Coronary artery (tissue), 2 donors: ENCODE results near the gene MDC1.
"Not testable (repeated sequence)": the region's sequence is repeated elsewhere in the genome, so short reads cannot be mapped to it uniquely, and the experiment has no call there.

ENCODE experiments used
- DNase-seq: peaks from one replicate; pipeline ENCODE4 v3.0.0-alpha.2; 2017; ENCODE audit warnings: low spot score
- H3K27ac ChIP-seq, 2 donors: fragments of 200-600 bp; sonication (generic); one replicate each; pipeline ENCODE4 v1.5.1; 2016 to 2019
- H3K4me3 ChIP-seq: fragments of 200-600 bp; sonication (generic); 2 replicates; pipeline ENCODE4 v1.5.1; 2016; ENCODE audit warnings: mild to moderate bottlenecking, moderate library complexity
- TF ChIP-seq, protein P1 (sequence below): fragments of 200-600 bp; sonication (generic); IDR thresholded peaks from one replicate; pipeline ENCODE4 v1.5.1; 2019; ENCODE audit warnings: antibody characterized with exemption

MDC1 gene, protein sequence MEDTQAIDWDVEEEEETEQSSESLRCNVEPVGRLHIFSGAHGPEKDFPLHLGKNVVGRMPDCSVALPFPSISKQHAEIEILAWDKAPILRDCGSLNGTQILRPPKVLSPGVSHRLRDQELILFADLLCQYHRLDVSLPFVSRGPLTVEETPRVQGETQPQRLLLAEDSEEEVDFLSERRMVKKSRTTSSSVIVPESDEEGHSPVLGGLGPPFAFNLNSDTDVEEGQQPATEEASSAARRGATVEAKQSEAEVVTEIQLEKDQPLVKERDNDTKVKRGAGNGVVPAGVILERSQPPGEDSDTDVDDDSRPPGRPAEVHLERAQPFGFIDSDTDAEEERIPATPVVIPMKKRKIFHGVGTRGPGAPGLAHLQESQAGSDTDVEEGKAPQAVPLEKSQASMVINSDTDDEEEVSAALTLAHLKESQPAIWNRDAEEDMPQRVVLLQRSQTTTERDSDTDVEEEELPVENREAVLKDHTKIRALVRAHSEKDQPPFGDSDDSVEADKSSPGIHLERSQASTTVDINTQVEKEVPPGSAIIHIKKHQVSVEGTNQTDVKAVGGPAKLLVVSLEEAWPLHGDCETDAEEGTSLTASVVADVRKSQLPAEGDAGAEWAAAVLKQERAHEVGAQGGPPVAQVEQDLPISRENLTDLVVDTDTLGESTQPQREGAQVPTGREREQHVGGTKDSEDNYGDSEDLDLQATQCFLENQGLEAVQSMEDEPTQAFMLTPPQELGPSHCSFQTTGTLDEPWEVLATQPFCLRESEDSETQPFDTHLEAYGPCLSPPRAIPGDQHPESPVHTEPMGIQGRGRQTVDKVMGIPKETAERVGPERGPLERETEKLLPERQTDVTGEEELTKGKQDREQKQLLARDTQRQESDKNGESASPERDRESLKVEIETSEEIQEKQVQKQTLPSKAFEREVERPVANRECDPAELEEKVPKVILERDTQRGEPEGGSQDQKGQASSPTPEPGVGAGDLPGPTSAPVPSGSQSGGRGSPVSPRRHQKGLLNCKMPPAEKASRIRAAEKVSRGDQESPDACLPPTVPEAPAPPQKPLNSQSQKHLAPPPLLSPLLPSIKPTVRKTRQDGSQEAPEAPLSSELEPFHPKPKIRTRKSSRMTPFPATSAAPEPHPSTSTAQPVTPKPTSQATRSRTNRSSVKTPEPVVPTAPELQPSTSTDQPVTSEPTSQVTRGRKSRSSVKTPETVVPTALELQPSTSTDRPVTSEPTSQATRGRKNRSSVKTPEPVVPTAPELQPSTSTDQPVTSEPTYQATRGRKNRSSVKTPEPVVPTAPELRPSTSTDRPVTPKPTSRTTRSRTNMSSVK (N-terminal part only)

DNA sequence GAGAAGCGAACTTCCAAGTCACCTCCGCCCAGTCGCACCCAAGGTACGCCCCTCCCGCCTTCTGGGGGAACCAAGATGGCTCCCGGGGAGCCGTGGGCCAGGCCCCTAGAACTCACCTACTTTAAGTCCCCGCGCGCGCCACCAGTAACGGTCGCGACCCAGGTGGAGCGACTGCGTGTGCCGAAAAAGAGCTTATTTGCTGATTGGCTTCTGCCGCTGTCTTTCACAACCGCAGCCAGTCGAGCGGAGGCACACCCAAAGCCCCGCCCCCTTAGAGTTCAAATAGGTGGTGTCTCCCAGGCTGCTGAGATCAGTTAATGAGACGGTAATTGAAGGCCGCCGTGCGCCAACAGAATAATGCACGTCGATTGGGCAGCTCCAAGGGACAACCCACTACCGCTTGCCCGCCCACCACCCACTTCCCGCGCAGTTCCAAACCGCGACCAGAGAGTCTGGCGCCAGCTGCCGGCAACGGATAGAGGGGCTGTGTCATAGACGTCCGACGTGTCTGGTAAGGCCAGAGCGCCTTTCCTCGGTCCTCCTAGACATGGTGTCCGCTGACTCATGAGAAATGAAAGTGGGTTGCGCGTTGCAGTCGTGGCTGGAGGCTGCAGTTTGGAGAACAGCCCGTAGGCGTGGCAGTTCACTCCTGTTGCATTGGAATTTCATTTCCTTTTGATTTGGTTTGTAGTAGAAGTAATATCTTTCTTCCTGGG is at the start of gene MDC1:
MDC1 (minus strand) TSS at position 153 of the 716 bp plus-strand sequence. CDS start 2,106 bp downstream, outside the sequence.
- peak; percentile 100 for DNase-seq
- Histone ChIP-seq H3K27ac (peak within 1 kb of the TSS; percentile 76 to 95), H3K4me3 (peak within 1 kb of the TSS; percentile 85)
- TF ChIP-seq, protein P1, sequence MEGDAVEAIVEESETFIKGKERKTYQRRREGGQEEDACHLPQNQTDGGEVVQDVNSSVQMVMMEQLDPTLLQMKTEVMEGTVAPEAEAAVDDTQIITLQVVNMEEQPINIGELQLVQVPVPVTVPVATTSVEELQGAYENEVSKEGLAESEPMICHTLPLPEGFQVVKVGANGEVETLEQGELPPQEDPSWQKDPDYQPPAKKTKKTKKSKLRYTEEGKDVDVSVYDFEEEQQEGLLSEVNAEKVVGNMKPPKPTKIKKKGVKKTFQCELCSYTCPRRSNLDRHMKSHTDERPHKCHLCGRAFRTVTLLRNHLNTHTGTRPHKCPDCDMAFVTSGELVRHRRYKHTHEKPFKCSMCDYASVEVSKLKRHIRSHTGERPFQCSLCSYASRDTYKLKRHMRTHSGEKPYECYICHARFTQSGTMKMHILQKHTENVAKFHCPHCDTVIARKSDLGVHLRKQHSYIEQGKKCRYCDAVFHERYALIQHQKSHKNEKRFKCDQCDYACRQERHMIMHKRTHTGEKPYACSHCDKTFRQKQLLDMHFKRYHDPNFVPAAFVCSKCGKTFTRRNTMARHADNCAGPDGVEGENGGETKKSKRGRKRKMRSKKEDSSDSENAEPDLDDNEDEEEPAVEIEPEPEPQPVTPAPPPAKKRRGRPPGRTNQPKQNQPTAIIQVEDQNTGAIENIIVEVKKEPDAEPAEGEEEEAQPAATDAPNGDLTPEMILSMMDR = no peak

DNA sequence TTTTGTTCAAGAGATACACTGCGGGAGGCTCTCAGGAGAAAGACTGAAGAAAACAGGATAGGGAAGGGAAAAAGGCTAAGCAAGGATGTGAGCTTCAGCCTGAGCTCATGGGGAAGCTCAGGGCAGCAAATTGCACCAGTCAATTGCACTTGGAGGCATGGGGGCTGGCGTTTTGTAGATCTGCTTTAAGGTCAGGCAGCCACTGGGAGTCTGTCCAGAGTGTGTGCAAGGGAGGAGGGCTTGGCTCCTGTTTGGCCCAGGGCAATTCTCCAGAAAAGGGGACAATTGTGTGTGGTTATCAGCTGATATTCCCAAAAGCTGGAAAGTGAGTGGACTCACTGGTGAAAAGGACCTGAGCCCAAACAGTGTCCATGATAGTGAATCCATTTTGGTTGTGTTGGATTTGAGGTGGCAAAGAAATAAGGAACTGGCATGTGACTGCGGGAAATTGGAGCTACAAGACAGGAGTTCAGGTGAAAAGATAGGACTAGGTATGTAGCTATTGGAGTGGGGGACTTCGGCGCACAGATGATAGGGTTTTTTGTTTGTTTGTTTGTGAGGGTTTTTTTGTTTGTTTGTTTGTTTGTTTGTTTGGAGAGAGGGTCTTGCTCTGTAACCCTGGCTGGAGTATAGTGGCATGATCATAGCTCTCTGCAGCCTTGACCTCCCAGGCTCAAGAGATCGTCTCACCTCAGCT is 49.5 kb upstream of the MDC1 start:
- H3K27ac ChIP-seq = no peak overlapping the region
- DNase-seq = no peak

DNA sequence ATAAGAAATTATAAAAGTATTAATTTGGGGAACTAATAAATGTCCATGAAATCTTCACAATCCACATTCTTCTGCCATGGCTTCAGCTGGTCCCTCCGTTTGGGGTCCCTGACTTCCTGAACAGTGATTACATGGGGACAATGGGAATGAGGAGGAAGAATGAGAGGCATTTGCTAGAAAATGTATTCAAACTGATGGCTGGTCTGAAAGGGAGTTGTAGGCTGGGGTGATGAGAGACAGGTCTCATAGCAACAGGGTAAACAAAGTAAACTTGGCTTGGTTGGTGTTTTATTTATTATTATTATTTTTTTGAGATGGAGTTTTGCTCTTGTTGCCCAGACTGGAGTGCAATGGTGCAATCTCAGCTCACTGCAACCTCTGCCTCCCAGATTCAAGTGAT is 48.4 kb upstream of the MDC1 start:
- H3K27ac ChIP-seq = not testable (repeated sequence)

More for the DNA sequence above, 49.5 kb upstream of the MDC1 start:
- TF ChIP-seq, protein P1 = no peak
- H3K4me3 ChIP-seq = no peak overlapping the region

DNA sequence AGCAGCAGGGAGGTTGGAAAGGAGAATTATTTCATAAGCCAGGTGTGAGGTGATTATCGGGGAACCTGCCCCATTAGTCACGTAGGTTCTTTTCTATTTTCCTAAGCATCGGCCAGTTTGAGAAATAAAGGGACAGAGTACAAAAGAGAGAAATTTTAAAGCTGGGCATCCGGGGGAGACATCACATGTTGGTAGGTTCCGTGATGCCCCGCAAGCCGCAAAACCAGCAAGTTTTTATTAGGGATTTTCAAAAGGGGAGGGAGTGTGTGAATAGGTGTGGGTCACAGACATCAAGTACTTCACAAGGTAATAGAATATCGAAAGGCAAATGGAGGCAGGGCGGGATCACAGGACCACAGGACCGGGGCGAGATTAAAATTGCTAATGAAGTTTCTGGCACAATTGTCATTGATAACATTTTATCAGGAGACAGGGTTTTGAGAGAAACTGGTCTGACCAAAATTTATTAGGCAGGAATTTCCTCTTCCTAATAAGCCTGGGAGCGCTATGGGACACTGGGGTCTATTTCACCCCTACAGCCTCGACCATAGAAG is 47.5 kb upstream of the MDC1 start:
- H3K27ac ChIP-seq, H3K4me3 ChIP-seq, DNase-seq: not testable (repeated sequence)

More for the DNA sequence above, 48.4 kb upstream of the MDC1 start:
- H3K4me3 ChIP-seq, DNase-seq: not testable (repeated sequence)

DNA sequence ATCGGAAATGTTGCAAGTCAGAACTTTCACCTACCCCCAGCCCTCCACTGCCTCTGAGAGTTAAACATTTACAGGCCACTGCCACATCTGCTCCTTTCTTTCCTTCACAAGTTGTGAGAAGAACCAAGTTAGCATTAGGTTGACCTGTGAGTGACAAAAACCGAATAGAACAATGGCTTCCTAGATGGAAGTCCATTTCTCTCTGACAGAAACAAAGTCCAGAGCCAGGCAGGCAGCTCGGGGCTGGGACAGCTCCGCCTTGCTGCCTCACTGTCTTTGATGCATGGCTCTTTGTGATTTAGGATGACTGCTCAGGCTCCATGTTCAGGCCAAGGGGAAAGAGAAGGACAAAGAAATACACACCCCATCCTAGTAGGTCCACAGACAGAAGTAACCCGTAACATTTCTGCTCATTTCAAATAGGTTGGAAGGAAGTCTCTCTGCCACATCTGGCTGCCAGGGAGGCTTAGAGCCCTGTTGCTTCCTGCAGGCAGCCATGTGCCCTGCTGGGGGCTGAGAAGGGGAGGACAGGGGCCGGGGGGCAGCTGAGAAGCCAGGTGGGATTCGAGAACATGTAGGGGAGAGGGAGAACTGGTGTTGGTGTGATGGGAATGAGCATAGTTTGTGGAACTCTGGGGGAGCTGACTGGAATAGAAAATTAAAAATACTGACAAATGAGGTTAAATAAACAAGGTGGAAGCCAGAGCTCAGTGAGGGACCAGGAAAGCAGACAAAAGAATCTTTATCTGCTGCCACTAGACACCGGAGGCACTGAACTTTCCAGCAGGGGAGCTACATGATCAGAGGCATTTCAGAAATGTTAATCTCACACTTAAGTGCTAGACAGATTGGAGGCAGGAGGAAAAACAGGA is 46.8 kb upstream of the MDC1 start:
- H3K27ac ChIP-seq = no peak overlapping the region
- no peak for DNase-seq

DNA sequence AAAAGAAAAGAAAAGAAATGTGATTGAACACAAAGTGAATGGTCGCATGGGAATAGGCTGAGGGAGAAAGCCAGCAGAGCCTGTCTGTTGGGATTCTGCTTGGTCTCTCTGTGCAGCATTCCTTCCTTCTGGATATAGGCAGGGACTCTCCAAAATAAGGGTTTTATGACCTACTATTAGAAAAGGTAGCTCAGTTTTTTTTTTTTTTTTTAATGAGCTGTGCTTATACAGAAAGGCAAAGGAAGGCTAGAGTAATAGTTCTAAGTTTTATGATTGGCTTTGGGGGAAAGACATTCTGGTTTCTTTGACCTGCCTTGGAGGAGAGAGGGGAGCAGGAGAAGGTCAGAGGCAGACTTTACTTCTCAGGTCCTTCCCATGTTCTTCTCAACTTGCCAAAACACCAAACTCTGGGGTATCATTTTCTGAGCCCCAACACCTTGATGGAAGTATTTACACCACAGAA is 46.1 kb upstream of the MDC1 start:
- Histone ChIP-seq H3K4me3 (no peak overlapping the region), H3K27ac (no peak overlapping the region)
- TF ChIP-seq, protein P1 = no peak
- no peak for DNase-seq

More for the DNA sequence above, 46.8 kb upstream of the MDC1 start:
- TF ChIP-seq, protein P1 = no peak
- H3K4me3 ChIP-seq = no peak overlapping the region
